GM21723 (cell line): Measurements from ENCODE around the gene ADK.
"Not testable (repeated sequence)": the region's sequence is repeated elsewhere in the genome, so short reads cannot be mapped to it uniquely, and the experiment has no call there.

Experiments
- ATAC-seq: cut with Tn5 transposase; IDR thresholded peaks from one replicate; pipeline ENCODE4 v1.9.1; 2021; ENCODE audit warnings: mild to moderate bottlenecking, moderate library complexity; ENCODE audit not compliant: unreplicated experiment

Gene ADK

DNA sequence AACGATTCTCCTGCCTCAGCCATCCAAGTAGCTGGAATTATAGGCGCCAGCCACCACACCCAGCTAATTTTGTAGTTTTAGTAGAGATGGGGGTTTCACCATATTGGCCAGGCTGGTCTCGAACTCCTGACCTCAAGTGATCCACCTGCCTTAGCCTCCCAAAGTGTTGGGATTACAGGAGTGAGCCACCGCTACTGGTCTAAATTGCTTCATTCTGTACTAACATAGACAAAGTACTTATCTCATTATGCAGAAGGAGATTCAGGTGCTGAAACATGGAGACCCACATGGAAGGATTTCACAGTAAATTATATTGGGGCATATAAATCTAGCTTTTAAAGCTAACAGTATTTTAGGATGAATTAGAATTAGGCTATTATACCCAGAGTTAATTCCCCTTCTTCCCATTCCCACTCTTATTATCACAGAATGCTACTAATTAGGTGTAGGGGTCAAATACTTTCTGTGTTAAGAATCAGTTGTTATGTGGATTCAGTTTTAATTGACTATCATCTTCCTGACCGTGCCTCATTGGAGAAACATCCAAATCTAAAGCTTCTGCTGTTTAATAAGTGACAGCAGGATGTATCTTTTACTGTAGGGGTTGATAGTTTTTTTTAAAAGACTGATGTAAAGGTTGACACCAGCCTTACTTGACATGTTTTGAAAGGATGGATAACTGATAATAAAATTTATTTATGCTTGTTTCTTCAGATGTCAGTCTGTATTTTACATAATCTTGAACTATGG is 27.2 kb downstream of the ADK start:
- ATAC-seq = no peak

DNA sequence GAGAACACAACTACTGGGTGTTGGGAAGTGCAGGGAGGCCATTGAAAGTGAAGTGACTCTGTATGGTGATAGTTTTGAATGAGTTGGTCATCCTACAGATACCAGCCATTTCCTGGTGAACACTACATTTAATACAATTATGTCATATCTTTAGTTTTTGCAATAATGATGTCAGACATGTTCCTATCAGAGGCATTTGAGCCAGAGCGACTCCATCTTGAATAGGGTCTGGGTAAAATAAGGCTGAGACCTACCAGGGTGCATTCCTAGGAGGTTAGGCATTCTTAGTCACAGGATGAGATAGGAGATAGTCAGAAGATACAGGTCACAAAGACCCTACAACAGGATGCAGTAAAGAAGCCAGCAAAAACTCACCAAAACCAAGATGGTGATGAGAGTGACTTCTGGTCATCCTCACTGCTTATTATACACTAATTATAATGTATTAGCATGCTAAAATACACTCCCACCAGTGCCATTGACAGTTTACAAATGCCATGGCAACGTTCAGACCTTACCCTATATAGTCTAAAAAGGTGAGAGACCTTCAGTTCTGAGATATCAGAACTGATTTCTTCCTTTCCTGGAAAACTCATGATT is 28.2 kb downstream of the ADK start:
- no peak for ATAC-seq

- ATAC-seq = no peak
Observed at GRCh38 chr10:74186678-74187077, 35.7 kb downstream of the ADK start.

DNA sequence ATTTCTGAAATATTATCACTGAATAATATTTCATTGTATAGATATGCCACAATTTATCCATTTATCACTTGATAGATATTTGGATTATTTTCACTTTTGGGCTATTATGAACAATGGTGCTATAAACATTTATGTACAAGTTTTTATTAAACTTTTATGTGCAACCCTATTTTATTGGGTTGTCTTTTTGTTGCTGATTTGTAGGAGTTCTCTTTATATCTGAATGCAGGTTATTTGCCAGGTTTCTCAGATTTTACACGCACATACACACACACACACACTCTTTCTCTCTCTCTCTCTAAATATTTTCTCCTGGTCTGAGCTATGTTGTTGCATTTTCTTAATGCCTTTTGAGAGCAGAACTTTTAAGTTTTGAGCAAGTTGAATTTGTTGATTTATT is 36.2 kb downstream of the ADK start:
- ATAC-seq = no peak

- ATAC-seq = not testable (repeated sequence)
Observed at GRCh38 chr10:74188617-74189016, 37.6 kb downstream of the ADK start.

DNA sequence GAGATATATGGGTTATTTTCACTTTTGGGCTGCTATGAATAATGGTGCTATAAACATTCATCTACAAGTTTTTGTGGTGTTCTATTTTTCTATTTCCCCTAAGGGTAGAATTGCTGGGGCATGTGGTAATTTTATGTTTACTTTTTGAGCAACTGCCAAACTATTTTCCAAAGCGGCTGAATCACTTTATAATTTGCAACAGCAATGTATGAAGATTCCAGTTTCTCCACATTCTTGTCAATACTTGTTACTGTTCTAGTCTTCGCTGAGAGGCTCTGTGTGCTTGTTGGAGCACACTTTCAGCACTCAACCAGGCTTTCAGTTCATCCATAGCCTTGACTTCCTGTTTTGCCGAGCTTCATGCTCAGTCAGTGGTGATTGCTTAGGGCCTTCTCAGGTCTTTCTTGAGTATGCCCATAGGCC is 39.0 kb downstream of the ADK start:
- ATAC-seq = peak; percentile 73

DNA sequence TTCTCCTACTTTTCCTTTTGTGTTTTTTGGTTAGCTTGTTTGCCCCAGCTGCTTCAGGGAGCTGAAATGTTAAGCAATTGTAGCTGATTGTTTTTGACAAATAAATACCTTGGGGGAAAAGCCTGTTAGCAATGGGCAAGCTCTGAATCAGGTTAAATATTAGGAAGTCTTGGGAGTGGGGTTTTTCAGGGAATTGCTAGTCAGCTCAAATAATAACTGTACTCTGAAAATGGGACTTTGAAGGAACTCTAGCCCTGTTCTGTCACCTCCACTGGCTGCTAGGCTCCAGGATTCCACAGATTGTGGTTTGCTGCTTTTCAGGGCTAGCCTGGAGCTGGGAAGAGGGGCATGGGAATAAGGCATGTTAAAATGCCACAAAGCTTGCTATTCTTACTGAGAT is 39.5 kb downstream of the ADK start:
- ATAC-seq = no peak

GRCh38 chr10:74194545-74194944 is 43.5 kb downstream of the ADK start:
- ATAC-seq = no peak

- ATAC-seq = no peak
Observed at GRCh38 chr10:74194999-74195398, 44.0 kb downstream of the ADK start.

- no peak for ATAC-seq
Observed at GRCh38 chr10:74199315-74199714, 48.3 kb downstream of the ADK start.

DNA sequence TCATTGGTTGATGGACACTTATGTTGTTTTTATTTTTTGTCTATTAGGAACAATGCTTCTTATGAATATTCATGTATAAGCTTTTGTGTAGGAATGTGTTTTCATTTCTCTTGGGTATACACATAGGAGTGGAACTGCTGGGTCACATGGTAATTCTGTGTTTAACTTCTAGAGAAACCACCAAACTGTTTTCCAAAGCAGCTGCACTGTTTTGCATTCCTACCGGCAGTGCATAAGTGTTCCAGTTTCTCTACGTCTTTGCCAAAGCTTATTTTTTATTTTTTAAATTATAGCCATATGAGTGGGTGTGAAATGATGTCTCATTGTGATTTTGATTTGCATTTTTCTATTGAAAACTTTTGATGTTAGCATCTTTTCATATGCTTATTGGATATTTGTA is 51.3 kb downstream of the ADK start:
- ATAC-seq = no peak

DNA sequence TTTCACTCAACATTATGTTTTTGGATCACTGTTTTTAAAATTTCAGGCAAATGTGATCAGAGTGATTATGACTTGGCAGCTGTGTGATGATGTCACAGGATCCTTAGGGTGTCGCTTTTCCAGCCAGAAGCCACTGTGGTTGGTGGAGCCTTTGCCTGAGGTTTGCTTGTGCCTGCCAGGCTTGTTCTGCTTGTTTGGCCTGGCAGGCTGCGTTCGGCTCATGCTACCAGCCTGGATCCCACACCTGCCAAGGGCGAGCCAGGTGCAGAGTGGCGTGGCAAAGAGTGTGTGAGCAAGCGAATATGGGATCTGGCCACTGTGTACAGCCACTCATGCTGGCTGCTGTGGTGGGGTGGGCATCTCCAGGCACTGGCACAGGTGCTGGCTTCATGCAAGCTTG is 55.7 kb downstream of the ADK start:
- no peak for ATAC-seq

GRCh38 chr10:74207691-74208480 is 56.9 kb downstream of the ADK start:
- no peak for ATAC-seq

- ATAC-seq = no peak
Observed at GRCh38 chr10:74208997-74209396, 58.0 kb downstream of the ADK start.

DNA sequence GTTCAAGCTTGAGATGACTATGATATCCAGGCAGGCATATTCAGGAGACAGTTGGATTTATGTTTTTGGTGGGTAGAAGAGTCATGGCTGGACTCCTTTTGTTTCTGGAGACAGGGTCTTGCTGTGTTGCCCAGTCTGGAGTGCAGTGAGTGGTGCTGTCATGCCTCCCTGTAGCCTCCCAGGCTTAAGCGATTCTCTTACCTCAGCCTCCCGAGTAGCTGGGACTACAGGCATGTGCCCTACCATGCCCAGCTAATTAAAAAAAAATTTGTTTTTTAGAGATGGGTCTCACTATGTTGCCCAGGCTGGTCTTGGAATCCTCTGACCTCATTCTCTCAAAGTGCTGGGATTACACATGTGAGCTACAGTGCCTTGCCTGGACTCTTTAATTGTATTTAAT is 62.0 kb downstream of the ADK start:
- no peak for ATAC-seq

- no peak for ATAC-seq
Observed at GRCh38 chr10:74213571-74214162, 62.6 kb downstream of the ADK start.

DNA sequence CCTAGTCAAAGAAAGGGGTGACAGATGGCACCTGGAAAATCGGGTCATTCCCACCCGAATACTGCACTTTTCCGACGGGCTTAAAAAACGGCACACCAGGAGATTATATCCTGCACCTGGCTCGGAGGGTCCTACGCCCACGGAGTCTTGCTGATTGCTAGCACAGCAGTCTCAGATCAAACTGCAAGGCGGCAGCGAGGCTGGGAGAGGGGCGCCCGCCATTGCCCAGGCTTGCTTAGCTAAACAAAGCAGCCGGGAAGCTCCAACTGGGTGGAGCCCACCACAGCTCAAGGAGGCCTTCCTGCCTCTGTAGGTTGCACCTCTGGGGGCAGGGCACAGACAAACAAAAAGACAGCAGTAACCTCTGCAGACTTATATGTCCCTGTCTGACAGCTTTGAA is 66.1 kb downstream of the ADK start:
- not testable (repeated sequence) for ATAC-seq

DNA sequence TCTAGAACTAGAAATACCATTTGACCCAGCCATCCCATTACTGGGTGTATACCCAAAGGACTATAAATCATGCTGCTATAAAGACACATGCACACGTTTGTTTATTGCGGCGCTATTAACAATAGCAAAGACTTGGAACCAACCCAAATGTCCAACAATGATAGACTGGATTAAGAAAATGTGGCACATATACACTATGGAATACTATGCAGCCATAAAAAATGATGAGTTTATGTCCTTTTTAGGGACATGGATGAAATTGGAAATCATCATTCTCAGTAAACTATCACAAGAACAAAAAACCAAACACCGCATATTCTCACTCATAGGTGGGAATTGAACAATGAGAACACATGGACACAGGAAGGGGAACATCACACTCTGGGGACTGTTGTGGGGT is 71.4 kb downstream of the ADK start:
- ATAC-seq = not testable (repeated sequence)

- no peak for ATAC-seq
Observed at GRCh38 chr10:74223755-74224529, 72.9 kb downstream of the ADK start.

- no peak for ATAC-seq
Observed at GRCh38 chr10:74227697-74228424, 76.8 kb downstream of the ADK start.
